Epithelial cell of prostate (primary cell): ENCODE data around the gene C10orf67.
"Not testable (repeated sequence)": the region's sequence is repeated elsewhere in the genome, so short reads cannot be mapped to it uniquely, and the experiment has no call there.

ENCODE experiments used
- DNase-seq: peaks from one replicate; pipeline ENCODE4 v3.0.0-alpha.2; 2011; ENCODE audit warnings: low read depth, low spot score
- H3K27ac ChIP-seq: fragments of 450-650 bp; 2 replicates; pipeline ENCODE4 v1.5.1; 2017; ENCODE audit warnings: mild to moderate bottlenecking

Gene C10orf67

GRCh38 chr10:23362879-23363792, 18.5 kb upstream of the C10orf67 start:
- no peak for DNase-seq
- no peak overlapping the region for H3K27ac ChIP-seq

GRCh38 chr10:23362069-23362830, 17.7 kb upstream of the C10orf67 start:
- no peak overlapping the region for H3K27ac ChIP-seq
- DNase-seq, result no peak

- no peak overlapping the region for H3K27ac ChIP-seq
- no peak for DNase-seq
Measured at GRCh38 chr10:23361665-23362064, 17.1 kb upstream of the C10orf67 start.

GRCh38 chr10:23359692-23360380, 15.2 kb upstream of the C10orf67 start:
- H3K27ac ChIP-seq, result peak overlapping the region; percentile 48
- peak; percentile 59 for DNase-seq

GRCh38 chr10:23358357-23358756, 13.8 kb upstream of the C10orf67 start:
- no peak for DNase-seq

GRCh38 chr10:23354630-23355279, 10.2 kb upstream of the C10orf67 start:
- H3K27ac ChIP-seq, result no peak overlapping the region
- DNase-seq, result no peak

More at GRCh38 chr10:23358357-23358756, 13.8 kb upstream of the C10orf67 start:
- H3K27ac ChIP-seq, result no peak overlapping the region

- no peak for DNase-seq
- peak overlapping the region; percentile 48 for H3K27ac ChIP-seq
Measured at GRCh38 chr10:23351926-23352519, 7.4 kb upstream of the C10orf67 start.

- not testable (repeated sequence) for H3K27ac ChIP-seq, DNase-seq
Measured at GRCh38 chr10:23350706-23351105, 6.1 kb upstream of the C10orf67 start.

- H3K27ac ChIP-seq, result peak overlapping the region; percentile 26
- peak; percentile 86 for DNase-seq
Measured at GRCh38 chr10:23345861-23346260, 1.3 kb upstream of the C10orf67 start.

GRCh38 chr10:23343591-23344240, 881 bp downstream of the C10orf67 start:
- DNase-seq, result no peak
- no peak overlapping the region for H3K27ac ChIP-seq

- no peak for DNase-seq
- H3K27ac ChIP-seq, result no peak overlapping the region
Measured at GRCh38 chr10:23342213-23342884, 2.2 kb downstream of the C10orf67 start.

- no peak overlapping the region for H3K27ac ChIP-seq
- no peak for DNase-seq
Measured at GRCh38 chr10:23341004-23341403, 3.6 kb downstream of the C10orf67 start.

- H3K27ac ChIP-seq, result no peak overlapping the region
- DNase-seq, result no peak
Measured at GRCh38 chr10:23340354-23340753, 4.2 kb downstream of the C10orf67 start.

- peak overlapping the region; percentile 52 for H3K27ac ChIP-seq
- no peak for DNase-seq
Measured at GRCh38 chr10:23338886-23339285, 5.7 kb downstream of the C10orf67 start.

GRCh38 chr10:23338155-23338828, 6.3 kb downstream of the C10orf67 start:
- DNase-seq, result peak; percentile 44
- H3K27ac ChIP-seq, result peak overlapping the region; percentile 52

- DNase-seq, result no peak
- H3K27ac ChIP-seq, result no peak overlapping the region
Measured at GRCh38 chr10:23337616-23338015, 7.0 kb downstream of the C10orf67 start.

GRCh38 chr10:23331567-23332301, 12.9 kb downstream of the C10orf67 start:
- peak; percentile 70 for DNase-seq
- H3K27ac ChIP-seq, result peak overlapping the region; percentile 37
